H1 (cell line): Measurements from ENCODE around the gene UFD1. TPM values are rescaled to one million over a fixed set of nuclear protein-coding genes. Genes with fewer than 3 reads are reported as not detected.

Source experiments
- E2F6 ChIP-seq: IDR thresholded peaks from 2 replicates; pipeline ENCODE4 v1.6.1; 2012; ENCODE audit warnings: inconsistent platforms
- PHF8 ChIP-seq: fragments of 200-600 bp; sonication (generic); conservative IDR thresholded peaks from 2 replicates; pipeline ENCODE4 v1.7.1; 2012; ENCODE audit warnings: low read depth, mild to moderate bottlenecking, inconsistent platforms, low read length, moderate library complexity
- POLR2AphosphoS5 ChIP-seq: IDR thresholded peaks from 2 replicates; pipeline ENCODE4 v1.6.1; 2011; ENCODE audit warnings: low read depth, low read length
- RFX5 ChIP-seq: IDR thresholded peaks from 2 replicates; pipeline ENCODE4 v1.6.1; 2011; ENCODE audit warnings: low read depth, low read length, improper control_type of control experiment, borderline replicate concordance
- SRF ChIP-seq: IDR thresholded peaks from 2 replicates; pipeline ENCODE4 v1.6.1; 2011; ENCODE audit warnings: mild to moderate bottlenecking, low read depth, low read length, moderate library complexity
- YY1 ChIP-seq: IDR thresholded peaks from 2 replicates; pipeline ENCODE4 v1.6.1; 2011; ENCODE audit warnings: low read depth, mild to moderate bottlenecking, low read length
- polyA plus RNA-seq, 7 experiments: library from polyadenylated mRNA; depleted of rRNA in 3 of 7; stranded (reverse) in 5 of 7; unstranded in 2 of 7; fragments of >200 nt in 5 of 7; fragments of 200-250 nt in 2 of 7; gene quantifications; 1 replicate in 5 of 7; 2 replicates in 1 of 7; 4 replicates in 1 of 7; pipeline versions ENCODE4 v1.2.1 to v1.2.3, GENCODE V29; 2011 to 2013; ENCODE audit warnings: missing spikeins in 2 of 7, mixed read lengths in 2 of 7
- total RNA-seq: library from RNA; stranded (reverse); fragmentation: NEBNext Ultra II Directional; extraction: Animal tissue kit (Norgen Biotek cat#: 25700); gene quantifications from 2 replicates; pipeline ENCODE4 v1.2.1, GENCODE V29; 2021
- TF ChIP-seq, protein P1 (sequence below), 3 experiments: IDR thresholded peaks; 1 replicate in 2 of 3; 2 replicates in 1 of 3; pipeline versions ENCODE4 v1.5.1 to v1.6.1; 2011; ENCODE audit warnings: low read length in 3 of 3, mild to moderate bottlenecking in 3 of 3, inconsistent platforms in 2 of 3, low read depth in 1 of 3, moderate library complexity in 1 of 3; ENCODE audit not compliant: insufficient read depth in 1 of 3; ENCODE audit errors: control extremely low read depth in 1 of 3

Gene UFD1
- total and polyA plus RNA-seq, 2 of the 8 experiments (the other 6 are each of a cell fraction or from before 2014, with no cell fraction given), result 74.6 to 116 TPM

GRCh38 chr22:19494001-19494560 lies 15.1 kb upstream of the UFD1 start (continued):
- TF ChIP-seq, protein P1, sequence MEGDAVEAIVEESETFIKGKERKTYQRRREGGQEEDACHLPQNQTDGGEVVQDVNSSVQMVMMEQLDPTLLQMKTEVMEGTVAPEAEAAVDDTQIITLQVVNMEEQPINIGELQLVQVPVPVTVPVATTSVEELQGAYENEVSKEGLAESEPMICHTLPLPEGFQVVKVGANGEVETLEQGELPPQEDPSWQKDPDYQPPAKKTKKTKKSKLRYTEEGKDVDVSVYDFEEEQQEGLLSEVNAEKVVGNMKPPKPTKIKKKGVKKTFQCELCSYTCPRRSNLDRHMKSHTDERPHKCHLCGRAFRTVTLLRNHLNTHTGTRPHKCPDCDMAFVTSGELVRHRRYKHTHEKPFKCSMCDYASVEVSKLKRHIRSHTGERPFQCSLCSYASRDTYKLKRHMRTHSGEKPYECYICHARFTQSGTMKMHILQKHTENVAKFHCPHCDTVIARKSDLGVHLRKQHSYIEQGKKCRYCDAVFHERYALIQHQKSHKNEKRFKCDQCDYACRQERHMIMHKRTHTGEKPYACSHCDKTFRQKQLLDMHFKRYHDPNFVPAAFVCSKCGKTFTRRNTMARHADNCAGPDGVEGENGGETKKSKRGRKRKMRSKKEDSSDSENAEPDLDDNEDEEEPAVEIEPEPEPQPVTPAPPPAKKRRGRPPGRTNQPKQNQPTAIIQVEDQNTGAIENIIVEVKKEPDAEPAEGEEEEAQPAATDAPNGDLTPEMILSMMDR (IDR thresholded peaks at IDR 0.05; ENCODE audit: control extremely low read depth in 1 of 3, insufficient read depth in 1 of 3, low read depth in 1 of 3, low read length in 3 of 3), result no peak
- no peak for TF ChIP-seq E2F6
- no peak for TF ChIP-seq SRF
- no peak for TF ChIP-seq POLR2AphosphoS5
- TF ChIP-seq YY1, result no peak
- TF ChIP-seq PHF8, result no peak
- no peak for TF ChIP-seq RFX5
- TF ChIP-seq, all 59 proteins: peak for 0
